Eye (tissue), 1 donor: Measurements from ENCODE around the gene RPTOR.
"Not testable (repeated sequence)": the region's sequence is repeated elsewhere in the genome, so short reads cannot be mapped to it uniquely, and the experiment has no call there.

Experiments
- DNase-seq: peaks from one replicate; pipeline ENCODE4 v3.0.0-alpha.2; 2015

RPTOR gene

GRCh38 chr17:80803451-80804428, 259.1 kb downstream of the RPTOR start:
- DNase-seq: no peak

GRCh38 chr17:80804466-80804865, 259.8 kb downstream of the RPTOR start:
- DNase-seq: no peak

DNA sequence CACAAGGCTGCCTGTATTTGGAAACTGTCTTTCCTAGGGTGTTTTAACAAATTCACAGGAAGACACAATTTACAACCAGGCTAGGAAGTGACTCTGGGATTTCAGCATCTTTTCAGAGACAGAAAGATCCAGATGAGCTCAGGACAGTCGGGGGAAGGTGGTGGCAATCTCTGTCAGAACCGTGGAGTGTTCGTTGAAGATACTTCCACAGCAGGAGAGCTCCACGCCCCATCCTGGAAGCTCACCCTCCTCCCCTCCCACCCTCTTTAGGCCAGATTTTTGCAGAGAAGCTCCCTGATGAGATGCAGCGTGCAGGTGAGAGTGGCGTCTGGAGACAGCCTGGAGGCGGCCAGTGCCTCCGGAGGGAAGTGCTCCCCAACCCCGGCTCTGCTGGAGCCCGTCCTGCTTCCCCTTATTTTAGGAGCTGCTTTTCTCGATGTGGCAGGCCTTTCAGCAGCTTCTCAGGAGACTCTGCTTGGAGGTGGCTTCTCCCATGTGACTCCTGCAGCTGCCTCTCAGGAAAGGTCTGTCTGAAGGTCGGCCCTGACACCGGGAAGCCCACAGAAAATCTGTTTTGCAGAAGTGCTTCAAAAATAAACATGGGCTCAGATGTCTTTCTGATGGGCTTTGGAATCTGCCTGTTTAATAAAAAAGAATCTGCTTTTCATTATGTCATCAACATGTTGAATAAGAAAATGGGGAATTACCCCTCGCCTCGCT, 260.6 kb downstream of the RPTOR start:
- no peak for DNase-seq

- DNase-seq: no peak
Observed at GRCh38 chr17:80807014-80807413, 262.4 kb downstream of the RPTOR start.

- DNase-seq: no peak
Observed at GRCh38 chr17:80807882-80808281, 263.2 kb downstream of the RPTOR start.

GRCh38 chr17:80811181-80812105, 266.8 kb downstream of the RPTOR start:
- DNase-seq: no peak

- DNase-seq: no peak
Observed at GRCh38 chr17:80812362-80813088, 267.9 kb downstream of the RPTOR start.

GRCh38 chr17:80813318-80813717, 268.7 kb downstream of the RPTOR start:
- no peak for DNase-seq

DNA sequence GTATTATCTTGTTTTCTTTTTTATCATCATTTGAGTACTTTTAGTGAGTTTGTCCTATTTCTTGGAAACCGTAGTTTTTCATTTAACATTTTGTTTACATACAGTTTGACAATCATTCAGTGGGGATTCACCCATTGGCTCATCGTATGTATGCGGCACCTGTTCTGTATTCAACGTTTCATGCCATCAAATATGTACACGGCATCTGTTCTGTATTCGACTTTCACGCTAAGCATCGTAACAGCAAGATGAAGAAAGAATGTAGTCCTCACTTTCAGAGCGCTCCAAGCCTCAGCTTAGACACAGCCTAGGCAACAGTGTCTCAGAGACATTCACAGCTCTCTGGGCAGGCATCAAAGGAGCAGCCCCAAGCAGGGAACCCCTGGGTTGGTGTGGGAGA, 269.9 kb downstream of the RPTOR start:
- no peak for DNase-seq

GRCh38 chr17:80815151-80815681, 270.6 kb downstream of the RPTOR start:
- no peak for DNase-seq

GRCh38 chr17:80815718-80816117, 271.1 kb downstream of the RPTOR start:
- not testable (repeated sequence) for DNase-seq

DNA sequence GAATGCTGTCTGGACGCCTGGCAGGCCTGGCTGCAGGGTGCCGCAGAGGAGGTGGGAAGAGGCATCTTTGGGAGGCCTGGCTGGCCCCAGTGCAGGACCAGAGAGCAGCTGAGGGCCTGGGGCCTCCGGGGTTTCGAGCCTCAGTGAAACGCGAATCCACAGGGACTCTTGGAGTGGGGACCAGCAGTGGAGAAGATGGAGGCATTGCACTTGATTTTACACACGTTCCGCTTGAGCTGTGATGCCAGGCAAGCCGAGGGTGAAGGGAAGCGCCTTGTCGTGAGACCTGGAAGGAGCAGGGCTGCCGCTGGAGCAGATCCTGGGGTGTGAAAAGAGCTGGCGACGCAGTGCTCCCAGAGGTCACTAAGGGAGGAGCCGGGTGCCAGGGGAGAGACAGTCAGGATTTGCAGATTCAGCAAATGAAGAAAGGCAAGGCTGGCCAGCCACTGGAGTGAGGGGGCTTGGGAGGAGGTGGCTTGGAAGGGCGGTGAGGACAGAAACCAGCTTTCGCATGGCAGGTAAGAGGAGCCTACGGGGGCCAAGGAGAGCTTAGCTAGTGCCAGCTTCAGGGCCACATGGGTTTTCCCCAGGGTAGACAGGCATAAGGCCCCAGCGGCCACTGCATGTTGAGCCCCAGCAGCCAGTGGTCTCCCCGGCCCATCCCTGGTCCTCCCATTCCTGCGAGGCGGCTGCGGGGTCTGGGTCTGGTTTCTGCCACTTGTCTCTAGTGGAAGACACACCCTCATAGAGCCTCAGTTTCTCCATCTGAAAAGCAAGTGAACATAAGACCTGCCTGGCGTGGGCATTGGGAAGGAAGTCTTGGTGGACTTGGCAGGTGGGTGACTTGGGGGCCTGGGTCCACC, 271.8 kb downstream of the RPTOR start:
- no peak for DNase-seq

DNA sequence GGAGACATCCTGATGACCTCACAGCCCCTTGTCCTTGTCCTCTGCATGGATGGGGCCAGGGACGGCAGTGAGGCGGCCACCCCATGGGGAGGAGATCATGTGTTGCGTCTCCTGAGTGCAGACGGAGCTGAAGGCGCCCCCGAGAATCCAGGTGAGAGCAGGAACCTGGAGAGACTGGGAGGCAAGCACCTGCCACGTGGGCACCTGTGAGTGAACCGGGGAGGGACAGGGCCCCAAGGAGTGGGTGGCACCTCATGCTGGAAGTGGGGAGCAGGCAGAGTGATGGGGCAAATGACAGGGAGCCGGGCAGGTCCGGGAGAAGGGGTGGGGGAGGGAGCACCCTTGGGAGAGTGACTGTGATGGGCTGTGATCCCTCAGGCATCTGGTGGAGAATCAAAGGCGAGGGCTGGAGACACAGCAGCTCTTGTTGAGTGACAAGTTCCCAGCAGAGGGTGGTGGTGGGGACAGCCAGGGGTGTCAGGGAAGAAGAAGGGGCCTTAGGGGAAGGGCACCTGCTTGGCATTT, 272.7 kb downstream of the RPTOR start:
- DNase-seq: no peak

- DNase-seq: no peak
Observed at GRCh38 chr17:80817861-80818260, 273.2 kb downstream of the RPTOR start.

DNA sequence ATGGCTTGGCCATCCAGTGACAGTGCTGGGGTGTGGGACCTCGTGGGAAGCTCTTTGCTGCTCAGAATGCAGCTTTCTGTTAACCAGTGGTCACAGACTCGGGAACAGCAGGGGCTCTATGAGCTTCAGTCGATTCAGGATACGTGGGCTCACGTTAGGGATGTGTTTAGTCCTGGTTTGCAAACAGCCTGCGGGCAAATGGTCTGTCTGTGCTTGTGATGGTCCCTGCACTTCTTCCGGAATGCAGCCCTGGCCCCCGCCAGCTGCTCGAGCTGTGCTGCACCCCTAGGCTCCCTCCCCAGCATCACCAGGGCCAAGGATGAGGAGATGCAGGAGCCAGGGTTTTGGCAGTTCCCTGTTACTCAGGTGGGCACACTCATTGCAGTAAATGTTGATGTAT, 274.2 kb downstream of the RPTOR start:
- DNase-seq: no peak

GRCh38 chr17:80819422-80820164, 275.0 kb downstream of the RPTOR start:
- DNase-seq: no peak

DNA sequence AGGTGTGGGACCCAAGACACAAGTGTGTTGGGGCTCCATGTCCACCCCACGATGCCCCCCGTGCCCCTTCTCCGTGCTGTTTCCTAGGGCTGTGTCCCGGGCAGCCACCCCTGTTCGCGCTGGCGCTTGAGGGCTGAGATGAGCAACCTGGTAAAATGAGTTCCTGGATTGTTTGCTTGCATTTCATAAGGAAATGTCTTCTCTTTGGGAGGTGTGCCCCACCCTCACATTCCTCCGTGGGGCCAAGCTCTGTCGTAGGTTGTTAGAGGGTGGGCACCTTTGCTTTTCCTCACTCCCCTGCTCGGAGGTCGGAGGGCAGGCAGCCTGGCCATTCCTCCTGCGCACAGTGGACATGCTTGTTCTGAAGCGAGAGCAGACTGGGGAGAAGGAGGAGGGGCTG, 275.7 kb downstream of the RPTOR start:
- no peak for DNase-seq

DNA sequence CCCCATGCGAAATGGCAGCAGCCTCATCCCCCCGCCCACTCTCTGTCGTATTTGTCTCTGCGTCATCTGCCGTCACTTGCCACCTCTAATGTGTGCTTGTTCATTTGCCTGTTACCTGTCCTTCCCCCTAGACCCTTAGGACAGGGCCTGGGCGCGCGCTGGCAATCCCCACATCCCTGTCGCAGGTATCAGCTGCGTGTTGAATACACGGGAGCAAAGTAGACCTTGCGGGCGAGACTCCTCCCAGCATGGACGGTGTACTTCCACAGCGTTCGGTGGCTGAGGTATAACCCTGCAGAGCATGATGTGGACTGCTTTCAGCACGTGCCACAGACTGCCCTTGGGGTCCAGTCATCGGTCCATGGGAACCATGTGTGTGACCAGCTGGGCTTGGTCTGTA, 276.9 kb downstream of the RPTOR start:
- no peak for DNase-seq

GRCh38 chr17:80822021-80822699, 277.5 kb downstream of the RPTOR start:
- no peak for DNase-seq
